ENCODE results near the gene SP5. TPM values are rescaled to one million over a fixed set of nuclear protein-coding genes. Genes with fewer than 3 reads are reported as not detected.

The SP5 gene
- total RNA-seq, 4 donors from 2014 or later = 0.29 to 0.44 (median 0.39) TPM; not detected in 1

DNA sequence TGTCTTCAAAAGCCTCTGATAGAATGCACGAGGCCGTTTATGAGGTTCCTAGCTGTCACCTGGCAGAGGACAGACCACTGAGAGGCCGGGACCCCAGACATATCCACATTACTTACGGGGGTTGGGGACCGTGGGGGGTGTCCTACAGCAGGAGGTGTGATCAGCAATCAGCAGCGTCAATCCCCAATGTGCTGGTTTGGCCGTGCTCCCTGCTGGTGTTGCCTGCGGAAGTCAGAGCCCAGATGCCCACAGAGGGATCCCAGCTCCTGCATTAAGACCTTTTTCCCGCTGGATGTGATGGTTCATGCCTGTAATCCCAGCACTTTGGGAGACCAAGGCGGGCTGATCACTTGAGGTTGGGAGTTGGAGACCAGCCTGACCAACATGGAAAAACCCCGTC lies 20.8 kb upstream of the SP5 start:
- no peak for DNase-seq
- in situ Hi-C loops (cut with MboI; ENCODE audit: low sequenced_read_pairs in 4 of 4) = no loop called here
- Histone ChIP-seq H3K27ac (no peak overlapping the region), H3K36me3 (no peaks in the 10 kb centered on the region), H3K27me3 (no peaks in the 10 kb centered on the region), H3K9me3 (no peaks in the 10 kb centered on the region), H3K4me3 (no peak overlapping the region), H3K4me1 (no peaks in the 10 kb centered on the region)
- intact Hi-C loops (cut with DNase I; ENCODE audit: low total_unique reads) = no loop called here
- no peak for ATAC-seq
- TF ChIP-seq POLR2A (IDR thresholded peaks at IDR 0.05) = no peak
- TF ChIP-seq, protein P1, sequence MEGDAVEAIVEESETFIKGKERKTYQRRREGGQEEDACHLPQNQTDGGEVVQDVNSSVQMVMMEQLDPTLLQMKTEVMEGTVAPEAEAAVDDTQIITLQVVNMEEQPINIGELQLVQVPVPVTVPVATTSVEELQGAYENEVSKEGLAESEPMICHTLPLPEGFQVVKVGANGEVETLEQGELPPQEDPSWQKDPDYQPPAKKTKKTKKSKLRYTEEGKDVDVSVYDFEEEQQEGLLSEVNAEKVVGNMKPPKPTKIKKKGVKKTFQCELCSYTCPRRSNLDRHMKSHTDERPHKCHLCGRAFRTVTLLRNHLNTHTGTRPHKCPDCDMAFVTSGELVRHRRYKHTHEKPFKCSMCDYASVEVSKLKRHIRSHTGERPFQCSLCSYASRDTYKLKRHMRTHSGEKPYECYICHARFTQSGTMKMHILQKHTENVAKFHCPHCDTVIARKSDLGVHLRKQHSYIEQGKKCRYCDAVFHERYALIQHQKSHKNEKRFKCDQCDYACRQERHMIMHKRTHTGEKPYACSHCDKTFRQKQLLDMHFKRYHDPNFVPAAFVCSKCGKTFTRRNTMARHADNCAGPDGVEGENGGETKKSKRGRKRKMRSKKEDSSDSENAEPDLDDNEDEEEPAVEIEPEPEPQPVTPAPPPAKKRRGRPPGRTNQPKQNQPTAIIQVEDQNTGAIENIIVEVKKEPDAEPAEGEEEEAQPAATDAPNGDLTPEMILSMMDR (IDR thresholded peaks at IDR 0.05 in 4 of 5, conservative IDR thresholded peaks at IDR 0.05 in 1 of 5) = no peak

DNA sequence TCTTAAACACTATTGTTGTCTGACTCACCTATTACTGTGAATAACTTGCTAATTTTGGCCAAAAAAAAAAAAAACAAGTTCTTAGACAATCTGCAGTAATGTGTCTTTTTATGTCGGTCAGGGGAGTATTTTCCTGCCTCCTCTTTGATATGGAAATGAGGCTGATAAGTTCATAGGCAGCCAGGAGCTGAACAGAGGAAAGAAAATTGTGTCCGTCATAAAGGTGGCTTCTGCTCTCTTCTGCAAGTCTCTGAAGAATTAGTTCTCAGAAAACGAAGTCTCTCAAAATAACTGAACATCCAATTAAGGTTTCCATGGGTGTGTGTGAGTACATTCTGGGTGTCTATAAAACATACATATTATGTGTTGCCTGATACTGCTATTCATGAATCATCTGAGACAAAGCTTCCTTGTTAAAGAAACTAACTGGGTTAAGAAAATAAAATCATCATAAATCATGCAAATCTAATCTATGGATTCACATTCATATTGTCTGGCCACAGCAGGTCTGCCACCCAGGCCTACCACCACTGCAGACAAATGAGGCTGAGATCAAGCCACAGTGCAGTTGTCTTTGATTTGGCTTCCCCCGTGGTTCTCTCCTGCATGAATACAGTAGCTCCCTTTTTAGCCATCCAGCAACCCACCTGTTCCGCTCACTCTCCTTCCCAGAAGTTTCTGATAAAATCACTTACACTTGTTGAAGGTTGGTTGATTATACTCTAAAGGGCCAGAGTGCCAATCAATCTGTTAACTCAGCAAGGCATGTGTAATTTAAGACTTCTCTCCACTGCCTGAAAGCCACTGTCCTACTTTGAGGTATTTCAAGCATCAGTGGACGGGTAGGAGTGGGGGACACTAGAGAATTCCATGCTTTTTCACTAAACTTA lies 19.4 kb upstream of the SP5 start:
- DNase-seq (no peak), ATAC-seq (no peak)
- Histone ChIP-seq H3K27ac (no peak overlapping the region), H3K27me3 (no peaks in the 10 kb centered on the region), H3K4me1 (no peaks in the 10 kb centered on the region), H3K9me3 (no peaks in the 10 kb centered on the region), H3K36me3 (no peaks in the 10 kb centered on the region), H3K4me3 (no peak overlapping the region)
- intact Hi-C loops (cut with DNase I; ENCODE audit: low total_unique reads) (no loop called here), in situ Hi-C loops (cut with MboI; ENCODE audit: low sequenced_read_pairs in 4 of 4) (no loop called here)
- TF ChIP-seq, protein P1 (IDR thresholded peaks at IDR 0.05 in 4 of 5, conservative IDR thresholded peaks at IDR 0.05 in 1 of 5) = no peak
- TF ChIP-seq POLR2A (IDR thresholded peaks at IDR 0.05) = no peak

- no peaks in the 10 kb centered on the region for H3K9me3 ChIP-seq
- TF ChIP-seq, protein P1 (IDR thresholded peaks at IDR 0.05 in 4 of 5, conservative IDR thresholded peaks at IDR 0.05 in 1 of 5) = no peak
- TF ChIP-seq POLR2A (IDR thresholded peaks at IDR 0.05) = no peak
- intact Hi-C loops (cut with DNase I; ENCODE audit: low total_unique reads) = no loop called here
- no peaks in the 10 kb centered on the region for H3K27me3 ChIP-seq
- no peak overlapping the region for H3K4me3 ChIP-seq
- no peak for ATAC-seq
- no peak for DNase-seq
- H3K4me1 ChIP-seq = no peaks in the 10 kb centered on the region
- in situ Hi-C loops (cut with MboI; ENCODE audit: low sequenced_read_pairs in 4 of 4) = no loop called here
- no peak overlapping the region for H3K27ac ChIP-seq
- H3K36me3 ChIP-seq = no peaks in the 10 kb centered on the region
Observed at GRCh38 chr2:170696948-170697347, 18.2 kb upstream of the SP5 start.

GRCh38 chr2:170701011-170701410 lies 14.1 kb upstream of the SP5 start:
- Histone ChIP-seq H3K9me3 (no peaks in the 10 kb centered on the region), H3K27ac (no peak overlapping the region), H3K4me3 (no peak overlapping the region), H3K36me3 (no peaks in the 10 kb centered on the region), H3K27me3 (peaks cover 0 to 9% (median 3%) of the 10 kb centered on the region in 3 donors), H3K4me1 (no peaks in the 10 kb centered on the region)
- DNase-seq = no peak
- ATAC-seq = no peak
- intact Hi-C loops (cut with DNase I; ENCODE audit: low total_unique reads) (no loop called here), in situ Hi-C loops (cut with MboI; ENCODE audit: low sequenced_read_pairs in 4 of 4) (no loop called here)
- TF ChIP-seq, protein P1 (IDR thresholded peaks at IDR 0.05 in 4 of 5, conservative IDR thresholded peaks at IDR 0.05 in 1 of 5) = no peak
- no peak for TF ChIP-seq POLR2A (IDR thresholded peaks at IDR 0.05)

All from gastrocnemius medialis (tissue), 4 donors.